GM12878 (cell line): ENCODE results near the gene XRCC4. TPM values are rescaled to one million over a fixed set of nuclear protein-coding genes. Genes with fewer than 3 reads are reported as not detected.

Experiments used
- ATAC-seq: fragments of 200-7000 bp; cut with Tn5 transposase; 3 replicates; pipeline ENCODE4 v1.9.1; 2020; ENCODE audit warnings: mild to moderate bottlenecking, moderate library complexity
- BruUV-seq: library from RNA; stranded (reverse); fragments of 400-500 nt; replicated peaks from 2 replicates; lab custom pipeline; 2021; lab: Mats Ljungman, UMichigan
- CTCF ChIA-PET: fragments of 300-600 bp; sonication (Branson Sonifier 250); formaldehyde crosslinking; extraction: SDS; loops from one replicate; lab custom pipeline; 2021; ENCODE audit warnings: inconsistent platforms; lab: Yijun Ruan, JAX
- POLR2A ChIA-PET: fragments of 350-600 bp; formaldehyde crosslinking; extraction: SDS; loops from one replicate; lab custom pipeline; 2021; ENCODE audit warnings: inconsistent platforms; lab: Charles Lee
- RAD21 ChIA-PET: fragments of 300-600 bp; sonication (Branson Sonifier 250); formaldehyde crosslinking; loops from one replicate; lab custom pipeline; 2023; ENCODE audit warnings: antibody characterized with exemption; ENCODE audit not compliant: unreplicated experiment; lab: Charles Lee
- SMC1A ChIA-PET: fragments of 300-600 bp; sonication (Branson Sonifier 250); formaldehyde crosslinking; loops from one replicate; lab custom pipeline; 2023; ENCODE audit not compliant: unreplicated experiment, uncharacterized antibody; lab: Charles Lee
- DNase-seq: peaks from one replicate; pipeline ENCODE4 v3.0.0-alpha.2; 2011; ENCODE audit warnings: low read depth, low spot score
- FAIRE-seq: peaks from 3 replicates; lab custom pipeline; 2011; peaks lifted over from hg19 to GRCh38; lab: Jason Lieb, UNC
- H2AFZ ChIP-seq: 2 replicates; pipeline ENCODE4 v1.6.0; 2011; ENCODE audit warnings: low read depth, low read length, control low read depth; ENCODE audit not compliant: control insufficient read depth
- H3K27ac ChIP-seq: 2 replicates; pipeline ENCODE4 v1.5.1; 2011; ENCODE audit warnings: control low read depth; ENCODE audit not compliant: control insufficient read depth, insufficient read depth
- H3K27me3 ChIP-seq, 2 experiments: replicated peaks in 1 of 2; 2 replicates each; pipeline versions ENCODE4 v1.6.0 to v1.6.1; 2011; ENCODE audit warnings: low read length in 1 of 2; ENCODE audit not compliant: control insufficient read depth in 2 of 2, insufficient read depth in 2 of 2
- H3K36me3 ChIP-seq, 2 experiments: 2 replicates each; pipeline ENCODE4 v1.5.1; 2011; ENCODE audit warnings: low read length in 1 of 2; ENCODE audit not compliant: control insufficient read depth in 2 of 2, insufficient read depth in 2 of 2
- H3K4me1 ChIP-seq: 2 replicates; pipeline ENCODE4 v1.6.1; 2011; ENCODE audit warnings: mild to moderate bottlenecking, low read length, moderate library complexity, mixed read lengths; ENCODE audit not compliant: control insufficient read depth, insufficient read depth
- H3K4me2 ChIP-seq: 2 replicates; pipeline ENCODE4 v1.6.0; 2011; ENCODE audit warnings: control low read depth; ENCODE audit not compliant: control insufficient read depth, insufficient read depth
- H3K4me3 ChIP-seq: fragments of 200-600 bp; sonication (generic); 2 replicates; pipeline ENCODE4 v1.5.1; 2016
- H3K79me2 ChIP-seq: 2 replicates; pipeline ENCODE4 v1.6.0; 2011; ENCODE audit warnings: low read length; ENCODE audit not compliant: control insufficient read depth, insufficient read depth
- H3K9ac ChIP-seq: 2 replicates; pipeline ENCODE4 v1.8.0; 2011; ENCODE audit warnings: low read length, control low read depth, mixed read lengths; ENCODE audit not compliant: control insufficient read depth, insufficient read depth
- H3K9me3 ChIP-seq: replicated peaks from 3 replicates; pipeline ENCODE4 v1.5.1; 2011; ENCODE audit warnings: mild to moderate bottlenecking, low read length; ENCODE audit not compliant: control insufficient read depth, insufficient read depth
- H4K20me1 ChIP-seq: 2 replicates; pipeline ENCODE4 v1.6.0; 2011; ENCODE audit not compliant: control insufficient read depth, insufficient read depth
- BACH1 ChIP-seq: fragments of 450-650 bp; IDR thresholded peaks from 2 replicates; pipeline ENCODE4 v1.6.1; 2017; ENCODE audit warnings: mild to moderate bottlenecking, borderline replicate concordance
- BCL11A ChIP-seq: IDR thresholded peaks from 2 replicates; pipeline ENCODE4 v1.6.1; 2011; ENCODE audit warnings: low read depth, low read length
- CBX3 ChIP-seq: fragments of 200-600 bp; sonication (generic); IDR thresholded peaks from 2 replicates; pipeline ENCODE4 v1.6.1; 2016; ENCODE audit warnings: low read depth, borderline replicate concordance
- CHD1 ChIP-seq: IDR thresholded peaks from 2 replicates; pipeline ENCODE4 v1.6.1; 2012; ENCODE audit warnings: low read depth, low read length, improper control_type of control experiment
- ETV6 ChIP-seq, 2 experiments: fragments of 450-650 bp in 1 of 2; IDR thresholded peaks in 1 of 2; conservative IDR thresholded peaks in 1 of 2; 2 replicates each; pipeline ENCODE4 v1.6.1; 2014; ENCODE audit warnings: antibody characterized with exemption in 1 of 2, borderline replicate concordance in 1 of 2, low read depth in 1 of 2, mild to moderate bottlenecking in 1 of 2, moderate library complexity in 1 of 2
- HCFC1 ChIP-seq: fragments of 150-350 bp; IDR thresholded peaks from 2 replicates; pipeline ENCODE4 v1.6.1; 2014; ENCODE audit warnings: low read length
- JUND ChIP-seq: IDR thresholded peaks from 2 replicates; pipeline ENCODE4 v1.6.1; 2012; ENCODE audit warnings: low read depth, mild to moderate bottlenecking, low read length, improper control_type of control experiment, moderate library complexity
- NR2C2 ChIP-seq: IDR thresholded peaks from 2 replicates; pipeline ENCODE4 v1.6.1; 2011; ENCODE audit warnings: borderline replicate concordance, low read depth; ENCODE audit not compliant: control insufficient read depth, insufficient read length
- POLR2AphosphoS2 ChIP-seq: IDR thresholded peaks from 2 replicates; pipeline ENCODE4 v1.6.1; 2011; ENCODE audit warnings: low read depth, mild to moderate bottlenecking, low read length, improper control_type of control experiment, moderate library complexity
- SUZ12 ChIP-seq: fragments of 200-600 bp; sonication (generic); IDR thresholded peaks from one replicate; pipeline ENCODE4 v1.6.1; 2018; ENCODE audit warnings: antibody characterized with exemption, mild to moderate bottlenecking; ENCODE audit not compliant: unreplicated experiment
- WGBS: methylation state at CpG from one replicate; pipeline ENCODE4 v1.1.6; 2016; ENCODE audit warnings: low lambda C conversion rate; ENCODE audit not compliant: insufficient replicate concordance, insufficient coverage; ENCODE audit errors: missing lambda C conversion rate; 5-methylcytosine and 5-hydroxymethylcytosine counted together
- in situ Hi-C: fragments of 300-500 bp; cut with MboI; formaldehyde crosslinking; loops from 9 replicates; pipeline ENCODE4 v1.14.3; 2018; ENCODE audit warnings: mixed read lengths
- intact Hi-C: fragments of 100-400 bp; cut with micrococcal nuclease; formaldehyde crosslinking; loops from one replicate; pipeline ENCODE4 v1.14.2; 2022; ENCODE audit not compliant: unreplicated experiment
- polyA plus RNA-seq, 11 experiments: library from polyadenylated mRNA; depleted of rRNA in 4 of 11; unstranded in 6 of 11; stranded (reverse) in 5 of 11; fragments of >200 nt; fragmentation: Nextera tagmentation in 4 of 11; fragmentation: Illumina TruSeq in 1 of 11; extraction: Ambion mirVana in 4 of 11; extraction: Trizol in 1 of 11; gene quantifications; 1 replicate in 1 of 11; 2 replicates in 10 of 11; pipeline versions ENCODE4 v1.2.1 to v1.2.3, GENCODE V29; 2011 to 2016; ENCODE audit warnings: inconsistent platforms in 2 of 11, missing spikeins in 2 of 11, low read depth in 1 of 11
- total RNA-seq, 4 experiments: library from RNA; depleted of rRNA in 3 of 4; stranded (reverse); fragments of >200 nt in 3 of 4; fragmentation: Illumina TruSeq in 1 of 4; extraction: Trizol in 1 of 4; gene quantifications; 2 replicates each; pipeline versions ENCODE4 v1.2.1 to v1.2.3, GENCODE V29; 2013 to 2021
- TF ChIP-seq, protein P1 (sequence below): fragments of 450-650 bp; IDR thresholded peaks from 2 replicates; pipeline ENCODE4 v1.6.1; 2016; ENCODE audit warnings: mild to moderate bottlenecking, moderate library complexity, borderline replicate concordance

XRCC4 gene
- total and polyA plus RNA-seq, 10 of the 15 experiments (the other 5 are each of a cell fraction or from before 2014, with no cell fraction given), result 12.1 to 53.6 (median 25.8) TPM

DNA sequence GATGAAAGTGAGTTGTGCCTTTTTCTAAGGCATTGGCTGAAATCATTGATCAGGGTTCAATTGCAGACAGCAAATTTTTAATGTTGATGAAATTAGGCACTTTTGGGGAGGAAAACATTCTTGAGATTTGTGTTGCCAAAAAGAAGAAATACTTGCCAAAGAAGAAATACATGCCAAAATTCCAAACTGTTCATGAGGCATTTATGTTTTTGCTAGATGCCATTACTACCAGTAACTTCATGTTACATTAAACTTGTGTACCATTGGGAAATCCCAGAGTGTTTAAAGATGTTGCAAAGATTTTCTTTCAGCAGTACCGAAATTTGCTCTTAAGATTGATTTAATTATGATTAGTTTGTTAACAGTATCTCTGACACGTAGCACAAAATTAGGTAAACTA, 7.0 kb downstream of the XRCC4 start:
- intact Hi-C loops, result no loop called here
- no peaks in the 10 kb centered on the region; a peak in 1 of 4 replicates for H3K36me3 ChIP-seq
- TF ChIP-seq CBX3 (no peak), JUND (no peak), POLR2AphosphoS2 (no peak), SUZ12 (no peak), ETV6 (conservative IDR thresholded peaks at IDR 0.05 in 1 of 2, IDR thresholded peaks at IDR 0.05 in 1 of 2; ENCODE audit: borderline replicate concordance in 1 of 2, low read depth in 1 of 2) (no peak)
- TF ChIP-seq, all 136 proteins: peak for 0
- in situ Hi-C loops, result no loop called here
- no TSS peak for BruUV-seq
- no peak overlapping the region for H3K4me3 ChIP-seq
- DNase-seq, result no peak
- RAD21 ChIA-PET, result no interaction called here
- FAIRE-seq, result no peak
- H3K4me1 ChIP-seq, result no peaks in the 10 kb centered on the region
- H2AFZ ChIP-seq, result no peak overlapping the region
- no peaks in the 10 kb centered on the region for H3K9me3 ChIP-seq
- WGBS, result 96% methylated on average over 2 of the region's 2 CpGs
- ATAC-seq, result no peak
- no peak overlapping the region for H3K4me2 ChIP-seq
- CTCF ChIA-PET, result no interaction called here
- no peaks in the 10 kb centered on the region for H3K27me3 ChIP-seq
- H3K79me2 ChIP-seq, result peaks cover 3% of the 10 kb centered on the region
- SMC1A ChIA-PET, result interaction anchor here (1.0 to 1.3 kb wide), 2 partner anchors 8 to 19 kb away, joined by 4 to 5 read pairs; no protein-coding TSS in a partner anchor
- H3K9ac ChIP-seq, result no peak overlapping the region
- H3K27ac ChIP-seq, result no peak overlapping the region
- POLR2A ChIA-PET, result interaction anchor here (1.3 kb wide), 1 partner anchor 8 kb away, joined by 3 read pairs; no protein-coding TSS in a partner anchor
- H4K20me1 ChIP-seq, result no peaks in the 10 kb centered on the region

GRCh38 chr5:83085106-83085505, 7.8 kb downstream of the XRCC4 start:
- H3K4me3 ChIP-seq, result no peak overlapping the region
- CTCF ChIA-PET, result no interaction called here
- no peak overlapping the region for H2AFZ ChIP-seq
- no peak for FAIRE-seq
- H3K79me2 ChIP-seq, result no peaks in the 10 kb centered on the region; the same call in 1 of the 2 replicates
- BruUV-seq, result no TSS peak
- no peak overlapping the region for H3K4me2 ChIP-seq
- H3K27ac ChIP-seq, result no peak overlapping the region
- RAD21 ChIA-PET, result no interaction called here
- no peaks in the 10 kb centered on the region for H3K4me1 ChIP-seq
- SMC1A ChIA-PET, result interaction anchor here (0.9 to 1.3 kb wide), 3 partner anchors 9 to 37 kb away, joined by 3 to 5 read pairs (median 4); no protein-coding TSS in a partner anchor
- no peak overlapping the region for H3K9ac ChIP-seq
- H3K36me3 ChIP-seq, result no peaks in the 10 kb centered on the region
- intact Hi-C loops (no loop called here), in situ Hi-C loops (no loop called here)
- no peaks in the 10 kb centered on the region; the same call in 2 of the 3 replicates for H3K9me3 ChIP-seq
- 91% methylated on average over 2 of the region's 2 CpGs for WGBS
- DNase-seq, result no peak
- H3K27me3 ChIP-seq, result no peaks in the 10 kb centered on the region
- POLR2A ChIA-PET, result interaction anchor here (1.3 to 1.6 kb wide), 2 partner anchors 7 to 9 kb away, joined by 3 to 7 read pairs; partner anchors contain the start of gene XRCC4
- H4K20me1 ChIP-seq, result no peaks in the 10 kb centered on the region
- ATAC-seq, result no peak
- no peak for TF ChIP-seq BACH1
- no peak for TF ChIP-seq NR2C2
- no peak for TF ChIP-seq HCFC1
- TF ChIP-seq CBX3, result no peak
- TF ChIP-seq, protein P1, sequence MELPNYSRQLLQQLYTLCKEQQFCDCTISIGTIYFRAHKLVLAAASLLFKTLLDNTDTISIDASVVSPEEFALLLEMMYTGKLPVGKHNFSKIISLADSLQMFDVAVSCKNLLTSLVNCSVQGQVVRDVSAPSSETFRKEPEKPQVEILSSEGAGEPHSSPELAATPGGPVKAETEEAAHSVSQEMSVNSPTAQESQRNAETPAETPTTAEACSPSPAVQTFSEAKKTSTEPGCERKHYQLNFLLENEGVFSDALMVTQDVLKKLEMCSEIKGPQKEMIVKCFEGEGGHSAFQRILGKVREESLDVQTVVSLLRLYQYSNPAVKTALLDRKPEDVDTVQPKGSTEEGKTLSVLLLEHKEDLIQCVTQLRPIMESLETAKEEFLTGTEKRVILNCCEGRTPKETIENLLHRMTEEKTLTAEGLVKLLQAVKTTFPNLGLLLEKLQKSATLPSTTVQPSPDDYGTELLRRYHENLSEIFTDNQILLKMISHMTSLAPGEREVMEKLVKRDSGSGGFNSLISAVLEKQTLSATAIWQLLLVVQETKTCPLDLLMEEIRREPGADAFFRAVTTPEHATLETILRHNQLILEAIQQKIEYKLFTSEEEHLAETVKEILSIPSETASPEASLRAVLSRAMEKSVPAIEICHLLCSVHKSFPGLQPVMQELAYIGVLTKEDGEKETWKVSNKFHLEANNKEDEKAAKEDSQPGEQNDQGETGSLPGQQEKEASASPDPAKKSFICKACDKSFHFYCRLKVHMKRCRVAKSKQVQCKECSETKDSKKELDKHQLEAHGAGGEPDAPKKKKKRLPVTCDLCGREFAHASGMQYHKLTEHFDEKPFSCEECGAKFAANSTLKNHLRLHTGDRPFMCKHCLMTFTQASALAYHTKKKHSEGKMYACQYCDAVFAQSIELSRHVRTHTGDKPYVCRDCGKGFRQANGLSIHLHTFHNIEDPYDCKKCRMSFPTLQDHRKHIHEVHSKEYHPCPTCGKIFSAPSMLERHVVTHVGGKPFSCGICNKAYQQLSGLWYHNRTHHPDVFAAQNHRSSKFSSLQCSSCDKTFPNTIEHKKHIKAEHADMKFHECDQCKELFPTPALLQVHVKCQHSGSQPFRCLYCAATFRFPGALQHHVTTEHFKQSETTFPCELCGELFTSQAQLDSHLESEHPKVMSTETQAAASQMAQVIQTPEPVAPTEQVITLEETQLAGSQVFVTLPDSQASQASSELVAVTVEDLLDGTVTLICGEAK, result no peak
- TF ChIP-seq CHD1, result no peak
- TF ChIP-seq BCL11A, result no peak
